SJSA1 (cell line): Measurements from ENCODE around the gene PLCB1. TPM values are rescaled to one million over a fixed set of nuclear protein-coding genes. Genes with fewer than 3 reads are reported as not detected.

ENCODE experiments used
- DNase-seq, 2 experiments: peaks; one replicate each; pipeline ENCODE4 v3.0.0-alpha.2; 2015 to 2020; ENCODE audit warnings: low spot score in 2 of 2, low read depth in 1 of 2
- H3K27ac ChIP-seq: fragments of 250-450 bp; sonication (Bioruptor Pico); 2 replicates; pipeline ENCODE4 v1.5.1; 2020; ENCODE audit warnings: mild to moderate bottlenecking, moderate library complexity
- H3K27me3 ChIP-seq: fragments of 250-450 bp; sonication (Bioruptor Pico); replicated peaks from 2 replicates; pipeline ENCODE4 v1.5.1; 2020; ENCODE audit warnings: mild to moderate bottlenecking, moderate library complexity
- H3K36me3 ChIP-seq: fragments of 250-450 bp; sonication (Bioruptor Pico); 2 replicates; pipeline ENCODE4 v1.5.1; 2020; ENCODE audit warnings: mild to moderate bottlenecking
- H3K4me1 ChIP-seq: fragments of 250-450 bp; sonication (Bioruptor Pico); replicated peaks from 2 replicates; pipeline ENCODE4 v1.6.1; 2021; ENCODE audit warnings: mild to moderate bottlenecking
- H3K4me3 ChIP-seq: fragments of 250-450 bp; sonication (Bioruptor Pico); 2 replicates; pipeline ENCODE4 v1.5.1; 2020; ENCODE audit warnings: mild to moderate bottlenecking
- H3K9me3 ChIP-seq: fragments of 250-450 bp; sonication (Bioruptor Pico); replicated peaks from 2 replicates; pipeline ENCODE4 v1.5.1; 2020; ENCODE audit warnings: mild to moderate bottlenecking
- total RNA-seq: library from RNA; depleted of rRNA; stranded (reverse); fragments of >200 nt; shearing (Covaris generic); gene quantifications from 2 replicates; pipeline ENCODE4 v1.2.3, GENCODE V29; 2014

Gene PLCB1
- total RNA-seq, 1 experiment from 2014 or later, result 10.0 TPM

- no peaks in the 10 kb centered on the region for H3K4me1 ChIP-seq
These were observed 172.2 kb downstream of the PLCB1 start for GRCh38 chr20:8304124-8304816.

GRCh38 chr20:8305449-8305978 is 173.4 kb downstream of the PLCB1 start:
- Histone ChIP-seq H3K36me3 (no peaks in the 10 kb centered on the region), H3K4me1 (no peaks in the 10 kb centered on the region), H3K27me3 (peaks cover 6% of the 10 kb centered on the region; the same call in 1 of the 2 replicates), H3K27ac (no peak overlapping the region), H3K9me3 (no peaks in the 10 kb centered on the region), H3K4me3 (no peak overlapping the region)
- peak; percentile 31 to 43 for DNase-seq

More at GRCh38 chr20:8304124-8304816, 172.2 kb downstream of the PLCB1 start:
- no peak overlapping the region for H3K27ac ChIP-seq
- H3K9me3 ChIP-seq, result no peaks in the 10 kb centered on the region
- no peaks in the 10 kb centered on the region for H3K36me3 ChIP-seq
- DNase-seq, result no peak
- H3K4me3 ChIP-seq, result no peak overlapping the region
- peaks cover 6% of the 10 kb centered on the region; the same call in 1 of the 2 replicates for H3K27me3 ChIP-seq

GRCh38 chr20:8306937-8307336 is 174.9 kb downstream of the PLCB1 start:
- Histone ChIP-seq H3K27ac (no peak overlapping the region), H3K27me3 (peaks cover 6% of the 10 kb centered on the region; the same call in 1 of the 2 replicates), H3K4me3 (no peak overlapping the region), H3K4me1 (no peaks in the 10 kb centered on the region), H3K36me3 (no peaks in the 10 kb centered on the region), H3K9me3 (no peaks in the 10 kb centered on the region)
- DNase-seq, result no peak

- no peaks in the 10 kb centered on the region for H3K4me1 ChIP-seq
- H3K27ac ChIP-seq, result no peak overlapping the region
- H3K9me3 ChIP-seq, result no peaks in the 10 kb centered on the region
- DNase-seq, result no peak
- no peaks in the 10 kb centered on the region for H3K36me3 ChIP-seq
- H3K27me3 ChIP-seq, result no peaks in the 10 kb centered on the region
- no peak overlapping the region for H3K4me3 ChIP-seq
These were observed 177.6 kb downstream of the PLCB1 start for GRCh38 chr20:8309634-8310033.

GRCh38 chr20:8310618-8311017 is 178.6 kb downstream of the PLCB1 start:
- Histone ChIP-seq H3K36me3 (no peaks in the 10 kb centered on the region), H3K9me3 (no peaks in the 10 kb centered on the region), H3K27me3 (no peaks in the 10 kb centered on the region), H3K4me1 (no peaks in the 10 kb centered on the region), H3K27ac (no peak overlapping the region), H3K4me3 (no peak overlapping the region)
- DNase-seq, result no peak

GRCh38 chr20:8313073-8313472 is 181.0 kb downstream of the PLCB1 start:
- no peak for DNase-seq
- no peaks in the 10 kb centered on the region for H3K36me3 ChIP-seq
- no peak overlapping the region for H3K27ac ChIP-seq
- no peaks in the 10 kb centered on the region; the same call in 1 of the 2 replicates for H3K9me3 ChIP-seq
- H3K4me1 ChIP-seq, result no peaks in the 10 kb centered on the region
- 0 out of 2 replicates have a peak, but pooled peaks cover 2% of the 10 kb centered on the region for H3K27me3 ChIP-seq
- no peak overlapping the region for H3K4me3 ChIP-seq

- H3K9me3 ChIP-seq, result no peaks in the 10 kb centered on the region; the same call in 1 of the 2 replicates
- H3K27me3 ChIP-seq, result peaks cover 2% of the 10 kb centered on the region; the same call in 1 of the 2 replicates
- H3K27ac ChIP-seq, result no peak overlapping the region
- DNase-seq, result no peak
- H3K4me1 ChIP-seq, result no peaks in the 10 kb centered on the region
- no peak overlapping the region for H3K4me3 ChIP-seq
- H3K36me3 ChIP-seq, result no peaks in the 10 kb centered on the region
These were observed 183.8 kb downstream of the PLCB1 start for GRCh38 chr20:8315639-8316573.

GRCh38 chr20:8317448-8317847 is 185.4 kb downstream of the PLCB1 start:
- Histone ChIP-seq H3K4me3 (no peak overlapping the region), H3K27me3 (peaks cover 2% of the 10 kb centered on the region; the same call in 1 of the 2 replicates), H3K27ac (no peak overlapping the region), H3K9me3 (no peaks in the 10 kb centered on the region; the same call in 1 of the 2 replicates), H3K4me1 (no peaks in the 10 kb centered on the region), H3K36me3 (no peaks in the 10 kb centered on the region)
- DNase-seq, result no peak

GRCh38 chr20:8318965-8319625 is 187.0 kb downstream of the PLCB1 start:
- Histone ChIP-seq H3K4me3 (no peak overlapping the region), H3K36me3 (no peaks in the 10 kb centered on the region), H3K9me3 (no peaks in the 10 kb centered on the region; the same call in 1 of the 2 replicates), H3K4me1 (no peaks in the 10 kb centered on the region), H3K27me3 (peaks cover 2% of the 10 kb centered on the region; the same call in 1 of the 2 replicates), H3K27ac (no peak overlapping the region)
- no peak for DNase-seq

GRCh38 chr20:8320306-8320705 is 188.2 kb downstream of the PLCB1 start:
- H3K27me3 ChIP-seq, result peaks cover 2% of the 10 kb centered on the region; the same call in 1 of the 2 replicates
- H3K27ac ChIP-seq, result no peak overlapping the region
- H3K4me3 ChIP-seq, result no peak overlapping the region
- H3K4me1 ChIP-seq, result no peaks in the 10 kb centered on the region
- no peaks in the 10 kb centered on the region; the same call in 1 of the 2 replicates for H3K9me3 ChIP-seq
- DNase-seq, result no peak
- no peaks in the 10 kb centered on the region for H3K36me3 ChIP-seq

- Histone ChIP-seq H3K9me3 (no peaks in the 10 kb centered on the region; the same call in 1 of the 2 replicates), H3K27me3 (peaks cover under 1% of the 10 kb centered on the region; the same call in 1 of the 2 replicates), H3K4me1 (no peaks in the 10 kb centered on the region), H3K36me3 (no peaks in the 10 kb centered on the region), H3K27ac (no peak overlapping the region), H3K4me3 (no peak overlapping the region)
- DNase-seq, result no peak
These were observed 188.9 kb downstream of the PLCB1 start for GRCh38 chr20:8321001-8321400.

GRCh38 chr20:8322662-8323217 is 190.7 kb downstream of the PLCB1 start:
- Histone ChIP-seq H3K27ac (no peak overlapping the region), H3K4me1 (no peaks in the 10 kb centered on the region), H3K9me3 (no peaks in the 10 kb centered on the region), H3K4me3 (no peak overlapping the region), H3K27me3 (no peaks in the 10 kb centered on the region; the same call in 1 of the 2 replicates), H3K36me3 (no peaks in the 10 kb centered on the region)
- no peak for DNase-seq

- Histone ChIP-seq H3K4me3 (no peak overlapping the region), H3K27ac (no peak overlapping the region), H3K36me3 (no peaks in the 10 kb centered on the region), H3K27me3 (no peaks in the 10 kb centered on the region), H3K4me1 (no peaks in the 10 kb centered on the region), H3K9me3 (no peaks in the 10 kb centered on the region)
- no peak for DNase-seq
These were observed 194.1 kb downstream of the PLCB1 start for GRCh38 chr20:8326191-8326590.
